Loucy (cell line): ENCODE results near the gene PTPRN2.

Source experiments
- H2AFZ ChIP-seq: fragments of 200-600 bp; sonication (generic); 2 replicates; pipeline ENCODE4 v1.6.0; 2016; ENCODE audit warnings: antibody characterized with exemption, mild to moderate bottlenecking, low read length, moderate library complexity
- H3F3A ChIP-seq: fragments of 200-600 bp; 2 replicates; pipeline ENCODE4 v1.6.0; 2016; ENCODE audit warnings: antibody characterized with exemption, low read depth, mild to moderate bottlenecking
- H3K27me3 ChIP-seq: fragments of 200-600 bp; sonication (generic); 2 replicates; pipeline ENCODE4 v1.6.1; 2014; ENCODE audit warnings: low read length, mild to moderate bottlenecking; ENCODE audit not compliant: insufficient read depth, poor library complexity, severe bottlenecking
- H3K36me3 ChIP-seq: fragments of 200-600 bp; sonication (generic); 2 replicates; pipeline ENCODE4 v1.6.1; 2016; ENCODE audit warnings: low read length; ENCODE audit not compliant: insufficient read depth
- H3K4me1 ChIP-seq: fragments of 200-600 bp; sonication (generic); 2 replicates; pipeline ENCODE4 v1.5.1; 2014; ENCODE audit warnings: low read length, mild to moderate bottlenecking; ENCODE audit not compliant: insufficient read depth, poor library complexity, severe bottlenecking
- H3K4me2 ChIP-seq: fragments of 200-600 bp; sonication (generic); 2 replicates; pipeline ENCODE4 v1.6.0; 2014; ENCODE audit warnings: antibody characterized with exemption, low read length, low read depth, mild to moderate bottlenecking; ENCODE audit not compliant: poor library complexity, severe bottlenecking
- H3K4me3 ChIP-seq: fragments of 200-600 bp; sonication (generic); 2 replicates; pipeline ENCODE4 v1.5.1; 2014; ENCODE audit warnings: low read length, mild to moderate bottlenecking, mixed read lengths; ENCODE audit not compliant: poor library complexity, severe bottlenecking
- H3K79me2 ChIP-seq: fragments of 200-600 bp; sonication (generic); 2 replicates; pipeline ENCODE4 v1.6.1; 2014; ENCODE audit warnings: low read length; ENCODE audit not compliant: insufficient read depth
- H3K9ac ChIP-seq: fragments of 200-600 bp; sonication (generic); 2 replicates; pipeline ENCODE4 v1.6.0; 2014; ENCODE audit warnings: mild to moderate bottlenecking, low read depth, low read length, moderate library complexity; ENCODE audit not compliant: poor library complexity, severe bottlenecking
- H3K9me2 ChIP-seq: fragments of 200-600 bp; sonication (generic); replicated peaks from 2 replicates; pipeline ENCODE4 v1.6.1; 2016; ENCODE audit warnings: low read depth, low read length, mixed read lengths
- H3K9me3 ChIP-seq: fragments of 200-600 bp; sonication (generic); 2 replicates; pipeline ENCODE4 v1.6.1; 2014; ENCODE audit warnings: mild to moderate bottlenecking, antibody characterized with exemption, low read length, low read depth; ENCODE audit not compliant: insufficient read depth
- H4K20me1 ChIP-seq: fragments of 200-600 bp; sonication (generic); 2 replicates; pipeline ENCODE4 v1.6.0; 2014; ENCODE audit warnings: antibody characterized with exemption, low read length, mild to moderate bottlenecking; ENCODE audit not compliant: insufficient read depth, poor library complexity, severe bottlenecking
- CTCF ChIP-seq: fragments of 200-600 bp; sonication (generic); conservative IDR thresholded peaks from 2 replicates; pipeline ENCODE4 v1.5.1; 2014; ENCODE audit warnings: mild to moderate bottlenecking, antibody characterized with exemption, low read length
- EZH2phosphoT487 ChIP-seq: fragments of 200-600 bp; IDR thresholded peaks from 2 replicates; pipeline ENCODE4 v1.6.1; 2018; ENCODE audit warnings: antibody characterized with exemption, mild to moderate bottlenecking, moderate library complexity, borderline replicate concordance

The PTPRN2 gene

GRCh38 chr7:157985636-157986035, 602.0 kb downstream of the PTPRN2 start:
- H3K4me3 ChIP-seq = no peak overlapping the region
- no peaks in the 10 kb centered on the region; the same call in 1 of the 2 replicates for H3K9me3 ChIP-seq
- no peak overlapping the region for H3K9ac ChIP-seq
- H3K4me2 ChIP-seq = no peak overlapping the region
- H2AFZ ChIP-seq = no peak overlapping the region
- no peaks in the 10 kb centered on the region for H3F3A ChIP-seq
- no peaks in the 10 kb centered on the region for H3K9me2 ChIP-seq
- H3K36me3 ChIP-seq = no peaks in the 10 kb centered on the region
- no peaks in the 10 kb centered on the region for H3K4me1 ChIP-seq
- TF ChIP-seq EZH2phosphoT487 = no peak
- no peak for TF ChIP-seq CTCF
- no peaks in the 10 kb centered on the region for H3K27me3 ChIP-seq
- no peaks in the 10 kb centered on the region for H3K79me2 ChIP-seq
- H4K20me1 ChIP-seq = no peaks in the 10 kb centered on the region

GRCh38 chr7:157984423-157985163, 603.0 kb downstream of the PTPRN2 start:
- Histone ChIP-seq H3K27me3 (no peaks in the 10 kb centered on the region), H4K20me1 (no peaks in the 10 kb centered on the region), H3K4me3 (no peak overlapping the region), H3K9ac (no peak overlapping the region), H3K4me1 (no peaks in the 10 kb centered on the region), H3K36me3 (no peaks in the 10 kb centered on the region), H2AFZ (no peak overlapping the region), H3K79me2 (no peaks in the 10 kb centered on the region), H3K9me3 (no peaks in the 10 kb centered on the region; the same call in 1 of the 2 replicates), H3F3A (no peaks in the 10 kb centered on the region), H3K9me2 (no peaks in the 10 kb centered on the region), H3K4me2 (no peak overlapping the region)
- TF ChIP-seq EZH2phosphoT487 = no peak
- no peak for TF ChIP-seq CTCF

GRCh38 chr7:157983502-157984422, 603.9 kb downstream of the PTPRN2 start:
- Histone ChIP-seq H3K79me2 (no peaks in the 10 kb centered on the region), H3K4me3 (no peak overlapping the region)

More at GRCh38 chr7:157983502-157984422, 603.9 kb downstream of the PTPRN2 start:
- Histone ChIP-seq H3K9ac (no peak overlapping the region), H3K36me3 (no peaks in the 10 kb centered on the region), H3K9me2 (no peaks in the 10 kb centered on the region), H3K4me1 (no peaks in the 10 kb centered on the region), H4K20me1 (no peaks in the 10 kb centered on the region), H3K9me3 (no peaks in the 10 kb centered on the region; the same call in 1 of the 2 replicates), H2AFZ (no peak overlapping the region), H3F3A (no peaks in the 10 kb centered on the region), H3K27me3 (no peaks in the 10 kb centered on the region), H3K4me2 (no peak overlapping the region)
- no peak for TF ChIP-seq CTCF
- TF ChIP-seq EZH2phosphoT487 = no peak
